ENCODE measurements around the gene IL11RA.

- TF ChIP-seq EZH2 (IDR thresholded peaks at IDR 0.05; ENCODE audit: insufficient read depth, low read length), result no peak
- TF ChIP-seq, protein P1, sequence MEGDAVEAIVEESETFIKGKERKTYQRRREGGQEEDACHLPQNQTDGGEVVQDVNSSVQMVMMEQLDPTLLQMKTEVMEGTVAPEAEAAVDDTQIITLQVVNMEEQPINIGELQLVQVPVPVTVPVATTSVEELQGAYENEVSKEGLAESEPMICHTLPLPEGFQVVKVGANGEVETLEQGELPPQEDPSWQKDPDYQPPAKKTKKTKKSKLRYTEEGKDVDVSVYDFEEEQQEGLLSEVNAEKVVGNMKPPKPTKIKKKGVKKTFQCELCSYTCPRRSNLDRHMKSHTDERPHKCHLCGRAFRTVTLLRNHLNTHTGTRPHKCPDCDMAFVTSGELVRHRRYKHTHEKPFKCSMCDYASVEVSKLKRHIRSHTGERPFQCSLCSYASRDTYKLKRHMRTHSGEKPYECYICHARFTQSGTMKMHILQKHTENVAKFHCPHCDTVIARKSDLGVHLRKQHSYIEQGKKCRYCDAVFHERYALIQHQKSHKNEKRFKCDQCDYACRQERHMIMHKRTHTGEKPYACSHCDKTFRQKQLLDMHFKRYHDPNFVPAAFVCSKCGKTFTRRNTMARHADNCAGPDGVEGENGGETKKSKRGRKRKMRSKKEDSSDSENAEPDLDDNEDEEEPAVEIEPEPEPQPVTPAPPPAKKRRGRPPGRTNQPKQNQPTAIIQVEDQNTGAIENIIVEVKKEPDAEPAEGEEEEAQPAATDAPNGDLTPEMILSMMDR (IDR thresholded peaks at IDR 0.05; ENCODE audit: insufficient read depth, low read depth, low read length), result no peak
These were observed 5.0 kb downstream of the IL11RA start for GRCh38 chr9:34656992-34657391.
